Lower lobe of right lung (tissue), 2 donors: ENCODE results near the gene DPY19L3. TPM values are rescaled to one million over a fixed set of nuclear protein-coding genes. Genes with fewer than 3 reads are reported as not detected.
"Not testable (repeated sequence)": the region's sequence is repeated elsewhere in the genome, so short reads cannot be mapped to it uniquely, and the experiment has no call there.

Source experiments
- ATAC-seq, 2 donors: fragments of 200-7000 bp; cut with Tn5 transposase; one replicate each; pipeline ENCODE4 v1.9.1; 2020 to 2022; ENCODE audit warnings: mild to moderate bottlenecking in 2 of 2, moderate library complexity in 2 of 2
- DNase-seq: peaks from one replicate; pipeline ENCODE4 v3.0.0-alpha.2; 2020
- H3K27ac ChIP-seq: fragments of 200-600 bp; one replicate; pipeline ENCODE4 v1.8.0; 2022
- H3K27me3 ChIP-seq: fragments of 200-600 bp; one replicate; pipeline ENCODE4 v1.8.0; 2022; ENCODE audit warnings: low read depth
- H3K36me3 ChIP-seq: fragments of 200-600 bp; one replicate; pipeline ENCODE4 v1.8.0; 2022; ENCODE audit warnings: mild to moderate bottlenecking
- H3K4me1 ChIP-seq: fragments of 200-600 bp; one replicate; pipeline ENCODE4 v1.8.0; 2022
- H3K4me3 ChIP-seq: fragments of 200-600 bp; one replicate; pipeline ENCODE4 v1.8.0; 2022; ENCODE audit warnings: mild to moderate bottlenecking
- H3K9me3 ChIP-seq: fragments of 200-600 bp; one replicate; pipeline ENCODE4 v1.8.0; 2022
- intact Hi-C: fragments of 100-400 bp; cut with DNase I; formaldehyde crosslinking; loops from one replicate; pipeline ENCODE4 v1.11.0; 2022
- total RNA-seq: library from RNA; stranded (reverse); fragmentation: NEBNext Ultra II Directional; extraction: Animal tissue kit (Norgen Biotek cat#: 25700); gene quantifications from one replicate; pipeline ENCODE4 v1.2.1, GENCODE V29; 2021
- TF ChIP-seq, protein P1 (sequence below): fragments of 200-600 bp; IDR thresholded peaks from one replicate; pipeline ENCODE4 v1.8.0; 2022; ENCODE audit warnings: antibody characterized with exemption, mild to moderate bottlenecking
- donor health status: DM: no; HTN: yes; CAD: no; lungs with severe emphysema.

Gene DPY19L3
- total RNA-seq, 1 donor from 2014 or later = 24.9 TPM

DNA sequence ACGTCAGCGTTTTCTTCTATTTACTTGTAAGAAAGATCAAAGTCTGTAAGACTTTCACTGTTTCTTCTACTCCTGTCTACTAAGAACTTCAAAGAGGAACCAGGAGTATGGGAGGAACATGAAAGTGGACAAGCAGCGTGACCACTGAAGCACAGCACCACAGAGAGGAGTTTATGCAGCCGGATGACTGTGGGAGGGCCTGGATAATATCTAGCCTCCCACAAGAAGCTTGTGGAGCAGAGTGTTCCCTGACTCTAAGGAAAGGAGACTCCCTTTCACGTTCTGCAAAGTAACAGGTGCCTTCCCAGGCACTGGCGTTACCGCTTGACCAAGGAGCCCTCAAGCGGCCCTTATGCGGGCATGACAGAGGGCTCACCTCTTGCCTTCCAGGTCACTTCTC, 91.8 kb downstream of the DPY19L3 start:
- Histone ChIP-seq H3K27ac (no peak overlapping the region), H3K36me3 (no peaks in the 10 kb centered on the region), H3K9me3 (no peaks in the 10 kb centered on the region), H3K4me1 (no peaks in the 10 kb centered on the region), H3K4me3 (no peak overlapping the region), H3K27me3 (no peaks in the 10 kb centered on the region)
- intact Hi-C loops = no loop called here
- TF ChIP-seq, protein P1, sequence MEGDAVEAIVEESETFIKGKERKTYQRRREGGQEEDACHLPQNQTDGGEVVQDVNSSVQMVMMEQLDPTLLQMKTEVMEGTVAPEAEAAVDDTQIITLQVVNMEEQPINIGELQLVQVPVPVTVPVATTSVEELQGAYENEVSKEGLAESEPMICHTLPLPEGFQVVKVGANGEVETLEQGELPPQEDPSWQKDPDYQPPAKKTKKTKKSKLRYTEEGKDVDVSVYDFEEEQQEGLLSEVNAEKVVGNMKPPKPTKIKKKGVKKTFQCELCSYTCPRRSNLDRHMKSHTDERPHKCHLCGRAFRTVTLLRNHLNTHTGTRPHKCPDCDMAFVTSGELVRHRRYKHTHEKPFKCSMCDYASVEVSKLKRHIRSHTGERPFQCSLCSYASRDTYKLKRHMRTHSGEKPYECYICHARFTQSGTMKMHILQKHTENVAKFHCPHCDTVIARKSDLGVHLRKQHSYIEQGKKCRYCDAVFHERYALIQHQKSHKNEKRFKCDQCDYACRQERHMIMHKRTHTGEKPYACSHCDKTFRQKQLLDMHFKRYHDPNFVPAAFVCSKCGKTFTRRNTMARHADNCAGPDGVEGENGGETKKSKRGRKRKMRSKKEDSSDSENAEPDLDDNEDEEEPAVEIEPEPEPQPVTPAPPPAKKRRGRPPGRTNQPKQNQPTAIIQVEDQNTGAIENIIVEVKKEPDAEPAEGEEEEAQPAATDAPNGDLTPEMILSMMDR = no peak
- no peak for DNase-seq
- no peak for ATAC-seq

DNA sequence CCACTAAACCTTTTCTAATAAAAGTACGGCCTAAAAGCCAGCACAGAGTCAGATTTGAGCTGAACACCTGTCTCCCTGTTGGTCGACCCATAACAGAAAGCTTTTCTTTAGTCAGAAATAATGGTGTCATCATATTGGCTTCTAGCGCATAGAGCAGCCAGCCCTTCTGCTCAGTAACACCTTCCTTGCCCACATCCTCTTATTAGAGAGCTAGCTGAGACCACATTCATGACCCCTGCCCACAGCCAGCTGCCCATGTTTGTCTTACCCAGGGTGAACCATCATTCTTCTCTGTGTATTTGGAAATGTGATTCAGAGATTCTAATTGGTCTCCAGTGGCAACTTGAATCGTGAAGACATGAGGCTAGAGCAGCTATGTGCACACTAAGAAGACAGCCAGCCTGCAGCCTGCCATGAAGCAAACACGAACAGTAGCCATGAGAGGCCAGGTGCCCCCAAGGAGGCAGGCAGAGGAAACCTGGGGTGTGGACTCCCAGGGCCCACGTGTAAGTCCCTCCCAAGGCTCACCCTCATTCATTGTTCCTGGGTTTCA, 93.2 kb downstream of the DPY19L3 start:
- intact Hi-C loops = no loop called here
- no peak overlapping the region for H3K4me3 ChIP-seq
- TF ChIP-seq, protein P1 = no peak

DNA sequence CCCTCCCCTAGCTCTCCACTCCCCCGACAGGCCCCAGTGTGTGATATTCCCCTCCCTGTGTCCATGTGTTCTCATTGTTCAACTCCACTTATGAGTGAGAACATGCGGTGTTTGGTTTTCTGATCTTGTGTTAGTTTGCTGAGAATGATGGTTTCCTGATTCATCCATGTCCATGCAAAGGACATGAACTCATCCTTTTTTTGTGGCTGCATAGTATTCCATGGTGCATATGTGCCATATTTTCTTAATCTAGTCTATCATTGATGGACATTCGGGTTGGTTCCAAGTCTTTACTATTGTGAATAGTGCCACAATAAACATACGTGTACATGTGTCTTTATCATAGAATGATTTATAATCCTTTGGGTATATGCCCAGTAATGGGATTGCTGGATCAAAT, 106.9 kb downstream of the DPY19L3 start:
- H3K9me3 ChIP-seq, H3K27ac ChIP-seq, DNase-seq, H3K27me3 ChIP-seq, ATAC-seq, H3K4me3 ChIP-seq, H3K36me3 ChIP-seq, H3K4me1 ChIP-seq, intact Hi-C loops: not testable (repeated sequence)

More for the DNA sequence above, 93.2 kb downstream of the DPY19L3 start:
- H3K9me3 ChIP-seq = no peaks in the 10 kb centered on the region
- ATAC-seq (peak; percentile 29 to 34), DNase-seq (no peak)
- no peaks in the 10 kb centered on the region for H3K36me3 ChIP-seq
- no peak overlapping the region for H3K27ac ChIP-seq
- H3K27me3 ChIP-seq = no peaks in the 10 kb centered on the region
- no peaks in the 10 kb centered on the region for H3K4me1 ChIP-seq

DNA sequence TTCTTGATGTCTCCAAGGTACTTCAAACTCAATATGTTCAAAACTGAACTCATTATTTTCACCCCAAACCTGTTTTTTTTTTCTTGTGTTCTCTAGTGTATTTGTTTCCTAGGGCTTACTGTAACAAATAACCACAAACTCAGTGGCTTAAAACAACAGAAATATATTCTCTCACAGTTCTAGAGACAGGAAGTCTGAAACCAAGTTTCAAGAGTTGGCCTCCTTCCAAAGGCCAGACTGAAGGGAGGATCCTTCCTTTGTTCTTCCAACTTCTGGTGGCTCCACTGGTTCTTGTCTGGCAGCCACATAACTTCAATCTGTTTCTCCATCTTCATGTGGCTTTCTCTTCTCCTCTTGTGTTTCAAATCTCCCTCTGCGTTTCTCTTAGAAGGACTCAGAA, 113.5 kb downstream of the DPY19L3 start:
- peaks cover 4% of the 10 kb centered on the region for H3K27me3 ChIP-seq
- H3K36me3 ChIP-seq = no peaks in the 10 kb centered on the region
- intact Hi-C loops = no loop called here
- no peak overlapping the region for H3K27ac ChIP-seq
- no peaks in the 10 kb centered on the region for H3K4me1 ChIP-seq
- no peak overlapping the region for H3K4me3 ChIP-seq
- DNase-seq = no peak
- TF ChIP-seq, protein P1 = no peak
- ATAC-seq = no peak
- H3K9me3 ChIP-seq = no peaks in the 10 kb centered on the region

- no peak for ATAC-seq
- H3K9me3 ChIP-seq = no peaks in the 10 kb centered on the region
- H3K27ac ChIP-seq = no peak overlapping the region
- TF ChIP-seq, protein P1 = no peak
- DNase-seq = no peak
- no peaks in the 10 kb centered on the region for H3K4me1 ChIP-seq
- no peaks in the 10 kb centered on the region for H3K36me3 ChIP-seq
- no peak overlapping the region for H3K4me3 ChIP-seq
- peaks cover 16% of the 10 kb centered on the region for H3K27me3 ChIP-seq
- intact Hi-C loops = no loop called here
Observed at GRCh38 chr19:32522967-32523366, 117.4 kb downstream of the DPY19L3 start.

DNA sequence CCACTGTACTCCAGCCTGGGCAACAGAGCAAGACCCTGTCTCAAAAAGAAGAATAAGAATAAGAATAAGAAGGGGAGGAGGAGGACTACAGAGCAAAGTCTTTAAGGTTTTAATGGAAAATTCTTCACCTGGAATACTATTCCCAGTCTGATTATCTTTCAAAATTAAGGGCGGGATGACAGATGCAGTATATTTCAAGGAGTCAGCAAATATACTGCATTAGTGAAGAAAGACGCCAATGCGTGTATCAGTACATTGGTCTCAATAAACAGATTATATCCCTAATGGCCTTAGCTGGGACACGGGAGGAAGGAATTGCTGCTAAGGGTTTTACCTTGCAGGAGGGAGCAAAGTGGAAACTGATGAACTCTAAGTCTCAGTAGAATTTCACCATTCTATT, 121.3 kb downstream of the DPY19L3 start:
- H3K4me3 ChIP-seq = no peak overlapping the region
- peaks cover 14% of the 10 kb centered on the region for H3K27me3 ChIP-seq
- intact Hi-C loops = no loop called here
- no peak overlapping the region for H3K27ac ChIP-seq
- ATAC-seq (no peak), DNase-seq (no peak)
- peaks cover 11% of the 10 kb centered on the region for H3K9me3 ChIP-seq
- H3K36me3 ChIP-seq = no peaks in the 10 kb centered on the region
- TF ChIP-seq, protein P1 = no peak
- H3K4me1 ChIP-seq = no peaks in the 10 kb centered on the region
